Muscle of back (tissue), 13 donors: ENCODE data around the gene CCDC117. TPM values are rescaled to one million over a fixed set of nuclear protein-coding genes. Genes with fewer than 3 reads are reported as not detected.
A peak's percentile ranks its signal among the peaks of the same experiment; 100 is the strongest.
"Not testable (repeated sequence)": the region's sequence is repeated elsewhere in the genome, so short reads cannot be mapped to it uniquely, and the experiment has no call there.

Experiments
- DNase-seq, 3 donors: peaks; one replicate each; pipeline versions ENCODE4 v3.0.0 to v3.0.0-alpha.2; 2013
- long read RNA-seq, 9 donors: transcript quantifications; one replicate each; lab custom pipeline, GENCODE V29; 2026
- polyA plus RNA-seq, 10 donors: library from polyadenylated mRNA; unstranded; fragments of 120-200 nt; gene quantifications; one replicate each; pipeline ENCODE4 v1.2.1, GENCODE V29; 2013; ENCODE audit not compliant: insufficient read length in 10 of 10

CCDC117 gene, protein sequence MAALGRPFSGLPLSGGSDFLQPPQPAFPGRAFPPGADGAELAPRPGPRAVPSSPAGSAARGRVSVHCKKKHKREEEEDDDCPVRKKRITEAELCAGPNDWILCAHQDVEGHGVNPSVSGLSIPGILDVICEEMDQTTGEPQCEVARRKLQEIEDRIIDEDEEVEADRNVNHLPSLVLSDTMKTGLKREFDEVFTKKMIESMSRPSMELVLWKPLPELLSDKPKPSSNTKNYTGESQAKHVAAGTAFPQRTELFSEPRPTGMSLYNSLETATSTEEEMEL
- 10 to 100 TPM; 20.8 to 29.8 (median 24.1) TPM for polyA plus RNA-seq
- long read RNA-seq, donor 1, transcript CCDC117-201 (5 exons, 3,985 nt): major isoform, 6 of 6 reads
- long read RNA-seq, donor 1, partial matches to known transcripts: 0 of 6 reads
- long read RNA-seq, donor 1, other reads (novel, unspliced or antisense): 0 of 6 reads
- long read RNA-seq, donor 2, partial matches to known transcripts: 0 of 4 reads
- long read RNA-seq, donor 2, other reads (novel, unspliced or antisense): 0 of 4 reads
- long read RNA-seq, donor 3: 0 reads
- long read RNA-seq, donor 4, partial matches to known transcripts: 0 of 3 reads
- long read RNA-seq, donor 4, other reads (novel, unspliced or antisense): 0 of 3 reads
- long read RNA-seq, donor 5, transcript CCDC117-201 (5 exons, 3,985 nt): major isoform, 6 of 7 reads
- long read RNA-seq, donor 5, partial matches to known transcripts: 0 of 7 reads
- long read RNA-seq, donor 5, other reads (novel, unspliced or antisense): 0 of 7 reads
- long read RNA-seq, donor 6, transcript CCDC117-201 (5 exons, 3,985 nt): major isoform, 7 of 7 reads
- long read RNA-seq, donor 6, partial matches to known transcripts: 0 of 7 reads
- long read RNA-seq, donor 6, other reads (novel, unspliced or antisense): 0 of 7 reads
- long read RNA-seq, donor 7, transcript CCDC117-201 (5 exons, 3,985 nt): major isoform, 7 of 7 reads
- long read RNA-seq, donor 7, partial matches to known transcripts: 0 of 7 reads
- long read RNA-seq, donor 7, other reads (novel, unspliced or antisense): 0 of 7 reads
- long read RNA-seq, donor 8, partial matches to known transcripts: 0 of 3 reads
- long read RNA-seq, donor 8, other reads (novel, unspliced or antisense): 0 of 3 reads
- long read RNA-seq, donor 9: 0 reads

DNA sequence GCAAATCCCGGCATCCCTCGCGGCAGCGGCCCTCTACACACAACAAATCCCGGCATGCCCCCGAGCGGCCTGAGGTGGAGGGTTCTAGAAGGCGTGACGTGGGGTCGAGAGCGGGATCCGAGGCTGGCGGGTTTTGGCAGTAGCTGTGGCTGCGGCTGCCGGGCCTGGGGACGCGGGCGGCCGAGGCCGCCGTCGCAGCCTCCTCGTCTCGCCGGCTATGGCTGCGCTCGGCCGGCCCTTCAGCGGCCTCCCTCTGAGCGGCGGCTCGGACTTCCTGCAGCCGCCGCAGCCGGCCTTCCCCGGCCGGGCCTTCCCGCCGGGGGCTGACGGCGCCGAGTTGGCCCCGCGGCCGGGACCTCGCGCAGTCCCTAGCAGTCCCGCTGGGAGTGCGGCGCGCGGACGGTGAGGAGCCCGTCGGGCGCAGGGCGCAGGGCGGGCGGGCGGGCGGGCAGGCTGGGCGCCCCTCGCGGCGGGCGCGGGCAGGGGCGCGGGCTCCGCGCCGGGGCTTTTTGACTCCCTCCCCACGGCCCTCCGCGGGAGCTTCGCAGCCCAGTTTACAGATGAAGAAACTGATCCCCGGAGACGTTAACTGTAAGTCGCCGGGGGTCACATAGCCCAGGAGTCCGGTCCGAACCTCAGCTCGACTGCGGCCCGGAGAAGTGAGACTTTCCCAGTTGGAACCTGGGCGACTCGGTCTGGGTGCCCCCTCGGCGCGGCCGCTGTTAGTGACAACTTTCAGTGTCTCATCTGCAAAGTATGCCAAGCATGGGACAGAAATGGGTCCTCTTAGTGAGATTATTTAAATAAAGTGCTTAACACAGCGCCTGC, at the start of gene CCDC117:
TSS of gene CCDC117 (plus strand) at position 63 of the 828 bp plus-strand sequence. CDS start at position 218, 155 bp downstream.
- DNase-seq: peak; percentile 95 to 98 (median 97)

- no peak for DNase-seq
Observed at GRCh38 chr22:28728002-28728401, 44.5 kb upstream of the CCDC117 start.

- no peak for DNase-seq
Observed at GRCh38 chr22:28728621-28729313, 43.7 kb upstream of the CCDC117 start.

- DNase-seq: no peak
Observed at GRCh38 chr22:28730179-28730578, 42.3 kb upstream of the CCDC117 start.

- no peak for DNase-seq
Observed at GRCh38 chr22:28734393-28734792, 38.1 kb upstream of the CCDC117 start.

DNA sequence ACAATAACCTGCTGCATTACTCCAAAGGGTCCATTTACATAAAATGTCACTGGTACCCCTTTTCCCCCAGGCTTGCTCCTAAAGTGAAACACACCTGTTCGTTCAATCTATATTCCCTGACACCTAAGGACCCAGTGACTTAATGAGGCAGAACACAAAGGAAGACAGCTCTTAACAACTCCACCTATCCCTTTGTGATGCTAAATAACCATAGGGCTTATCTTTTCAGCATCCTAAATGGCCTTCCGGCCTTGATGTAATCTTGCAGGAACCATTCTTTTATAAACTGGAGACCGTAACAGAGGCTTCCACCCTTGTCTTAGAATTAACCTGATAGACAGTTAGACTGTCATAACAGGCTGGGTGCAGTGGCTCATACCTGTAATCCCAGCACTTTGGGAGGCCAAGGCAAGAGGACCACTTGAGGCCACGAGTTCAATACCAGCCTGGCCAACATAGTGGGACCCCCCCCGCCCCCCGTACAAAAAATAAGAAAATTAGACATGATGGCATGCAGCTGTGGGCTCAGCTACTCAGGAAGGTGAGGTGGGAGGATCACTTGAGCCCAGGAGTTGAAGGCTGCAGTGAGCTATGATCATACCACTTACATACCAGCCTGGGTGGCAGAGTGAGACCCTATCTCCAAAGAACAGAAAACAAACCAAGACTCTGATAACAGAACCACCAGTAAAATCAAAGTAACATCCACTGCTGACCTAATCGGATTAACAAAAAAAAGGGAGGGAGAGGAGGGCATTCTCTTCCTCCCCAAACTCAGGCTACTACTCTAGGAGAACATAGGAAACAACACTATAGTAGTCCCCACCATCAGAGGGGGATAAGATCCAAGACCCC, 36.0 kb upstream of the CCDC117 start:
- DNase-seq: no peak

GRCh38 chr22:28737701-28738100, 34.8 kb upstream of the CCDC117 start:
- no peak for DNase-seq

DNA sequence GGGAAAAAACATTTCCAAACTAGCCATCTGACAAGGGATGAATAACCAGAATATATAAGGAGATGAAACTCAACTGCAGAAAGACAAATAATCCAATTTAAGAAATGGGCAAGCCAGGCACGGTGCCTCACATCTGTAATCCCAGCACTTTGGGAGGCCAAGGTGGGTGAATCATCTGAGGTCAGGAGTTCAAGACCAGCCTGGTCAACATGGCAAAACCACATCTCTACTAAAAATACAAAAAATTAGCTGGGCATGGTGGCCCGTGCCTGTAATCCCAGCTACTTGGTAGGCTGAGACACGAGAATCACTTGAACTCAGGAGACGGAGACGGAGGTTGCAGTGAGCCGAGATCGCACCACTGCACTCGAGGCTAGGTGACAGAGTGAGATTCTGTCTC, 33.6 kb upstream of the CCDC117 start:
- DNase-seq: not testable (repeated sequence)

GRCh38 chr22:28741200-28741784, 31.2 kb upstream of the CCDC117 start:
- no peak for DNase-seq

- DNase-seq: peak; percentile 98 to 99 (median 99)
Observed at GRCh38 chr22:28741785-28742561, 30.5 kb upstream of the CCDC117 start, which contains the start of the genes CHEK2 and HSCB. CHEK2 (minus strand) TSS chr22:28741820; CDS start chr22:28734721, 7,099 bp downstream. HSCB (plus strand) TSS chr22:28742039; CDS start chr22:28742096, 57 bp downstream.

DNA sequence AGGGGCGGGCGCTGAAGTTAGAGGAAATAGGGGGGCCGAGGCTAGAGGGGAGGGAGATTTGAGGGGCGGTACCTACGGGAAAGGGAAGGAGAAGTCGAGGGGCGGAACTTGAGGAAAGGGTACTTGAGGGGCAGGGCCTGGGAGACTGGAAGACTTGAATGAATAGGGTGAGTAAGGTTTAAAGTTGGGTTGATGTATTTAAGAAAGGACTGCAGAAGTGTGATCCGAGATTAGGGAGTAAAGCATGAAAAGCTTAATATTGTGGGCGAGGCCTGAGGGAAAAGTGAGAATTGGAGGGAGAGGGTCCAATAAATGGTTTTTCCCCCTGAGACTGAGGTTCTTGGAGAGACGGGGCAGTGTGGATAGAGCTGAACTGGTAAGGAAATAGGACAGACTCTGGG, 29.9 kb upstream of the CCDC117 start:
- no peak for DNase-seq

DNA sequence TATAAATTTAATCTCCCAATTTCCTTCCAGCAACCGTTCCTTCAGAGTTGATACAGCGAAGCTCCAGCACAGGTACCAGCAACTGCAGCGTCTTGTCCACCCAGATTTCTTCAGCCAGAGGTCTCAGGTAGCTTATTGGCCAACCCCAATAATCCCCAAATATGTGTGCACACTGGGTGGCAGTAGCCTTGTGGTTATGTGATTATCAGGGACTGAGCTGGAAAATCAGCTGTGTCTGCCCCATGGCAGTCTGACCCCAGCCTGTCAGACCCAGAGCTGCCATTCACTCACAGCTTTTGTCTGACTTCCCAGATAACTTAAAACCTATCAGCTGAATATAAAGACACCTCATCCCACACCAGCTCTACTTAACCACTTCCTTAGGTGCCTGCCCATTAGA, 28.6 kb upstream of the CCDC117 start:
- DNase-seq: no peak

DNA sequence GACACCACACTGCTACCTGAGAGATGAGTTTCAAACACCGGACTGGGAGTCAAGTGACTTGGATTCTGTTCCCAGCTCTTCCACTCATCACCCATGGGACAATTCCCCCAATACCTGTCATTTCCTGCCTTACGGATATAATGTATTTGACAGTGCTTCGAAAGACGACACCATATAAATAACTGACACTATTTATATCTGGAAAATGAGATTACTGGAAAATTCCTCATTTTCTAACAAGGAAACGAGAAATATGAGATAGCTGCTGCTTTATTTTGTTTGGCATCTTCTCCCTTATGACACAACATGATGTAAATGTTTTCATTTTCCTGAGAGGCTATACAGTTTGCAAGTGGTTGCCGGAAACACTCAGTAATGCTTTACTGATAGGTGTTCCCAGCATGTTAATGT, 22.0 kb upstream of the CCDC117 start:
- peak; percentile 44 to 71 (median 67) for DNase-seq

- not testable (repeated sequence) for DNase-seq
Observed at GRCh38 chr22:28754512-28754911, 18.0 kb upstream of the CCDC117 start.

DNA sequence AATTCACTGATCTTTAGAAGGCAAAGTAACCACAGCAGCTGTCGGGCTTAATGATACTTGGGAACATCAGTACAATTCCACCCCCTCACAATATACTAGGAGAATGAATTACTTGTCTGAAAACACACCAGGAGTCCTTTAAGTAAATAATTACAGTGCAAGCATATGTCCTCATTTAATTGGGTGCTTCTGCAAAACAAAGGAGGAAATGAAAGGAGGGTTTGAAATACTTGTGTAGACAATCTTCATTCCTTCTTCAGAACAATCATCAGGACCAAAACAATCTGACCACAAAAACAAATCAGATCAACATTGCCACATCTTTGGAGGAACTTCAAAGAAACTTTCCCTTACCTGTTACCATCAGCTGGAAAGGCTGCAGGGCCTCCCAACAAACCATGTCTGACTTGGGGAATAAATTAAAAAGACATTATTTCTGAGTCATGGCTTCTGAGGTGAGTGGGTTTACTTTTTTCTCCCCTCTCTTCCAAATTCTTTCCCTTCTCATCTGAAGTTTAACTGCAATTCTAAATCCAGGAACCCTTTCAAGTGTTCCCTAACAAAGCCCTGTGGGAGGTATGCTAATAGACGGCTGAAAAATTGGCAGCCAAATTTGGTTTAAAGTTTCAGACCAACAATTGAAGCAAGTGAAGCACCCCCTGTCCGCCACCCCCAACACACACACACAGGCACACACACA, 12.5 kb upstream of the CCDC117 start:
- DNase-seq: no peak

DNA sequence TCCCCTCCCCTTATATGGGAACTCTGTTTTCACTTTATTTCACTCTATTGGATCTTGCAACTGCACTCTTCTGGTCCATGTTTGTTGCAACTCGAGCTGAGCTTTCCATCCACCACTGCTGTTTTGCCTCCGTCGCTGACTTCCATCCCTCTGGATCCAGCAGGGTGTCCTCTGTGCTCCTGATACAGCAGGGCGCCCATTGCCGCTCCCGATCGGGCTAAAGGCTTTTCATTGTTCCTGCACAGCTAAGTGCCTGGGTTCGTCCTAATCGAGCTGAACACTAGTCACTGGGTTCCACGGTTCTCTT, 11.1 kb upstream of the CCDC117 start:
- DNase-seq: no peak

- not testable (repeated sequence) for DNase-seq
Observed at GRCh38 chr22:28762000-28762399, 10.5 kb upstream of the CCDC117 start.

GRCh38 chr22:28766628-28767027, 5.9 kb upstream of the CCDC117 start:
- DNase-seq: no peak
